Inflammatory macrophage (primary cell): ENCODE measurements around the gene VWCE.
"Not testable (repeated sequence)": the region's sequence is repeated elsewhere in the genome, so short reads cannot be mapped to it uniquely, and the experiment has no call there.

Source experiments
- DNase-seq, 2 donors: peaks; one replicate each; pipeline ENCODE4 v3.0.0-alpha.2; 2020 to 2022

VWCE gene

DNA sequence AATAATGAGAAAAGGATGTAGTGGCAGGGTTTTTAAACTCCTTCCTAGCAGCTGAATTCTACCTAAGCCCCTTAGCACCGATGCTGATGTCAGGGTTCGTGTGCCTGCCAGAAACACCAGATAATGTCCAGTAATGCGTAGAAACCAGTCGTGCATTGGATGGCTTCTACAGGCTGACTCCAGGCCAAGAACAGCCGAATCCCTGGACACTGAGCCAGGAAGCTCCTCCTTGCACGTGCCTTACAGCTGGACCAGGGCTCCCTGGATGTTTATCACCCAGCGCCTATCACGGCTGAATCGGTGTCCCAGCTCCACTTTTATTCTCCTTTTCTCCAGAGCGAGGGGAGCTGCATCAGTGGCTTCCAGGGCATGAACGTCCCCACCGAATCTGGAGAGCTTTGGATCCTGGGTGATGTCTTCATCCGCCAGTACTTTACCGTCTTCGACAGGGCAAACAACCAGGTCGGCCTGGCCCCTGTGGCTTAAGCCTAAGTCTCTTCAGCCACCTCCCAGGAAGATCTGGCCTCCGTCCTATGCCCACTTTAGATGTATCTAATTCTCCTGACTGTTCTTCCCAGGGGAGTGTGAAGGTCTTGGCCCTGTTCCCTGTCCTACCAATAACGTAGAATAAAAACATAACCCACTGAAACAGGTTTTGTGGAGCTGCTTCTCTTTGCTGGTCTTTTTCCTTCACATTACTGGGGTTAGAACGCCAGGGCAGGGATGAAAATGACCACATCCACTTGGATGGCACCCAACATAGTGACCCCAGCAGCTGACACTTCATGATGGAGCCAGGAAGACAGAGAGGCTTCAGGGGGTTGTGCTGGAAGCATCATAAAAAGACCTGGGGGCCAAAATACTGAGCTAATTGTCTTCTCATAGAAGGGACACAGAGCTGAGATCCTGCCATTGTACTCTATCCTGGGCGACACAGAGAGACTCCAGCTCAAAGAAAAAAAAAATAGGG is 44.0 kb downstream of the VWCE start:
- DNase-seq: not testable (repeated sequence)

DNA sequence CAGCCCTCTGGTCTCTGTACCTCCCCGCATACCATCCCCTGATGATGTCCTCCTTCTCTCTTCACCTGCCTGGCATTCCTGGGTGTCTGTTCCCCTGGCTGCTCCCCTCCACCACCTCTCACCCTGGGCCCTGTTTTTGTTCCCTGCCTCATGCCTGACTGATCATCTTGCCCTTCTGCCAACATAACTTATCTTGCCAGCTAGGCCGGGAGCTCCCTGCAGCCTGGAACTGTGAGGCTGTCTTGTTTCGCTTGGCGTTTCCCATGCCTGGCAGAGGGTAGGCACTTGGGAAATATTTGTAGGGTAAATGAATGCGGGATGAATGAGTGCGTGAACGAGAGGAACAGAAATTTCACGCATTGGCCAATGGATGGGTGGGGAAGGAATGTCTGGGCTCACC is 45.9 kb downstream of the VWCE start:
- not testable (repeated sequence) for DNase-seq

DNA sequence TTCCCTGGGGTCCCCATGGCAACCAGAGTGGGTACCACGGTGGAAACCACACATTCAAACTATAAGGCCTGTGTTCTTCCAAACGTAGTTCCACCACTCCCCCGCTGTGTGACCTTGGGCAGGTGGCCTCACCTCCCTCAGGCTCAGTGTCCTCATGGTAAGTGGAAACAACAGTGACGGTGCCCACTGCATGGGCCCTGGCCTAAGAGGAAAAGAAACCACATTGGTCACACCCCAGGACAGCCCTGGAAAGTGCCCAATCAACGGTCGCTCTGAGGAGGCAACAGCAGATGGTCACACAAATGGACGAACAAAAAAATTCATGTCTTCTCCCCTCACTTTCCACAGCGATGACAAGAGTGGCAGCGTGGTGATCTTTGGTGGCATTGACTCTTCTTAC is 47.0 kb downstream of the VWCE start:
- DNase-seq: not testable (repeated sequence)

DNA sequence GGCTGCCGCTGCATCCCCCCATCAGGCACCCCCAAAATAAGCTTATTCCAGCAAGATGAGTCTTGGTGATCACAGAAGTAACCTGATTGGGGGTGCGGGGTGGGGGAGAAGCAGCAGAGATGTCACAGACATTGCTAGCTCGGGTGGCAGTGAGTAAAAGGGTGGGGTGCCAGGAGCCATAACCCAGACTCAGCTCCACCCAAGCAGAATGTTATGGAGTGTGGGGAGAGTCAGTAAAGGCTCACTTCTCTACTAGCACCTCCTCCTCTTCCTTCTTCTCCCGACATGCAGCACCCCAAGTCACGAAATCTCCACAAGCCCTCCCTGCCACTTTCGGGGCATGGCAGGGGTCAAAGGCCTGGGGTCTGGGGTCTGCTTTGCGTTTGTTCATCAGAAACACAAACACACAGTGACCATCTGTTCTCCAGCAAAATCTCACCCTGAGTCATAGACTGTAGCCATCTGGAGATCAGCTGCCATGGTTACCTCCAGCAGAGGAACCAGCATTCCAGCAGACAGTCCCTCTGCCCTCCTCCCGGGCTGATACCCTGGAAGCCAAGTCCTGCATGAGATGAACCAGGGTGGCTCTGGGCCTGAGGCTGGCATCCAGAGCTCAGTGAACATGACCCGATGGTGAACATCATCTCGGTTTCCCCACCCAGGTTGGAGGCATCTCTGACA is 49.7 kb downstream of the VWCE start:
- DNase-seq: not testable (repeated sequence)

DNA sequence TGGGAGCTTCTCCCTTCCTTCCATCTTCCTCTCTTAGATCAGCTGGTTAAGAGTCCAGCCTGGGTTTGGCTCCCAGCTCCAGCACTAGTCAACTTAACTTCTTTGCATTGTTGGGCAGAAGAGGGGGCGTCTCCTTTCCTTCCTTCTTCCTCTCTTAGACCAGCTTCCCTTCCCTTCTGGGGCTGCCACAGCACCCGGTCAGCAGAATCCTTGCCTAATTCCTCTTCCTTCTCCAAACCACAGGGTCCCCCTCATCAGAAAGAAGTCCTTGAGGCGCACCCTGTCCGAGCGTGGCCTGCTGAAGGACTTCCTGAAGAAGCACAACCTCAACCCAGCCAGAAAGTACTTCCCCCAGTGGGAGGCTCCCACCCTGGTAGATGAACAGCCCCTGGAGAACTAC is 53.6 kb downstream of the VWCE start:
- not testable (repeated sequence) for DNase-seq

DNA sequence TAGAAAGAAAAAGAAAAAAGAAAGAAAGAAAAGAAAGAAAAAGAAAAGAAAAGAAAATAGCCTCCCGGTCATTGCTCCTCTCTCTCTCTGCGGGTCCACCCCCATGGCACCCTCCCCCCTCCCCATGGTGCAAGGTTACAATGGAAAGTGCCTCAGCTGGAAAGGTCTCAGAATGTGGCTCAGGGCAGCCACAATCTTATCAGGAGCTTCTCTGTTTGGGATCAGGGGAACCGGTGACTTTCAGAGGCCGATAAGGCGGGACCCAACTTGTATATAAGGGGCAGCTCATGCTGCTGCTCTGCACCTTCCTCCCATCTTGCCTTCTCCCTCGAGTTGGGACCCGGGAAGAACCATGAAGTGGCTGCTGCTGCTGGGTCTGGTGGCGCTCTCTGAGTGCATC is 54.2 kb downstream of the VWCE start, which contains the start of gene PGA5:
PGA5 (plus strand) TSS at position 301 of the 400 bp plus-strand sequence; CDS start at position 353, 52 bp downstream.
- not testable (repeated sequence) for DNase-seq

DNA sequence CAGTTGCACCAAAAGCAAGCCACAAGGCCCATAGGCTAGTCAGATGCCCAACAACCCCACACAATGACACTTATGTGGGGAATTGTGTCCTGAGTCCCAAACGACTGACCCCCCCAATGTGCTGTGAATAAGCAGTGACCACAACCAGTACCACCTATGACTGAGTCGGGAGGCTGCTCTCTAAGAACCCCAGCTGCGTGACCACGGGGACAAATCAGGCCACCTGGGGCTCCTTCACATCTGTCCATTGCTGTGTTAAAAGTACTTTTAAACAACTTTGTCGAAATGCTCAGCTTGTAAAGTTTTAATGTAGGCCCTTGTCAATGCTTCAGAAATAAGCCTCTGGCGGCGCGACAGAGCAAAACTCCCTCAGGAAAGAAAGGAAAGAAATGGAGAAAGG is 54.8 kb downstream of the VWCE start:
- not testable (repeated sequence) for DNase-seq

DNA sequence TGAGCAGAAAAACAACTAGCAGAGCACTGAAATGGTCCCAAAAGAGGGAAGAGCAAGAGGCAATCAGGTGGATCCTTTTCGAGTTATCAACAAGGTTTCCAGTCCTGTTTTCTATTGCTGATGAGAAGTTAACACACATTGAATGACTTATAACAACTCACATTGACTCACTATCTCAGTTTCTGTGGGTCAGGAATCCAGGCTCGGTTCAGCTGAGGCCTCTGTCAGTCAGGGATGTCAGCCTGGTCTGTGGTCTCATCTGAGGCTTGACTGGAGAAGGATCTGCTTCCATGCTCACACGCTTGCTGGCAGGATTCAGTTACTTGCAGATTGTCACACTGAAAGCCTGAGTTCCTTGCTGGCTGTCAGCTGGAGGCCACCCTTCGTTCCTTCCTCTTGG is 58.0 kb downstream of the VWCE start:
- not testable (repeated sequence) for DNase-seq

DNA sequence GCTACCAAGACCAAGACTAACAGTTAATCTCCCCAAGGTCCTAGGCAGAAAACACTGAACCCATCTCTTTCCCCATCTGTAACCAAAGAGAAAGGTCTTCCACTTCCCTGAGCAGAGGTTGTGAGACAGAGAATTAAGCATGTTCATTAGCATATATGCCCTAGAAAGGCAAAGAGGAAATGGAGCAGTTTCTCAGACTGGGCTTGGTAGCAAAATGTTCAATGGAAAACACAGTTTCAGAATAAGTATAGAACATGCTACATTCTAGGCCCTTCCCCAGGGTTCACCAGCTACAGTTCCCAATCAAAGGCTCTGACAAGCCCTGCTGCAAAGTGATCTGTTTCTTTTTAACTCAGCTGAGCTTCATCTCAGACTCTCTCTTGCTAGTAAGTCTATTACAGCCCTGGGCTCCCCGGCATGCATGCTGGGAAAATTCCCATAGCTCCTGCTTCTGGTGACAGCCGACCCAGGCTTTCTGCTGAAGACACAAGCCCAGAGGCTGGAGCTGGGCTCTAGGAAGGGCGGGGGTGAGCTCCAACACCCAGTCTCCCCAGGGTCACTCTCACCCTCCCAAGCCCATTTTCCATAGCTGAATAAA is 62.5 kb downstream of the VWCE start:
- DNase-seq: not testable (repeated sequence)

DNA sequence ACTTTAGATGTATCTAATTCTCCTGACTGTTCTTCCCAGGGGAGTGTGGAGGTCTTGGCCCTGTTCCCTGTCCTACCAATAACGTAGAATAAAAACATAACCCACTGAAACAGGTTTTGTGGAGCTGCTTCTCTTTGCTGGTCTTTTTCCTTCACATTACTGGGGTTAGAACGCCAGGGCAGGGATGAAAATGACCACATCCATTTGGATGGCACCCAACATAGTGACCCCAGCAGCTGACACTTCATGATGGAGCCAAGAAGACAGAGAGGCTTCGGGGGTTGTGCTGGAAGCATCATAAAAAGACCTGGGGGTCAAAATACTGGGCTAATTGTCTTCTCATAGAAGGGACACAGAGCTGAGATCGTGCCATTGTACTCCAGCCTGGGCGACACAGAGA is 63.5 kb downstream of the VWCE start:
- DNase-seq: not testable (repeated sequence)

DNA sequence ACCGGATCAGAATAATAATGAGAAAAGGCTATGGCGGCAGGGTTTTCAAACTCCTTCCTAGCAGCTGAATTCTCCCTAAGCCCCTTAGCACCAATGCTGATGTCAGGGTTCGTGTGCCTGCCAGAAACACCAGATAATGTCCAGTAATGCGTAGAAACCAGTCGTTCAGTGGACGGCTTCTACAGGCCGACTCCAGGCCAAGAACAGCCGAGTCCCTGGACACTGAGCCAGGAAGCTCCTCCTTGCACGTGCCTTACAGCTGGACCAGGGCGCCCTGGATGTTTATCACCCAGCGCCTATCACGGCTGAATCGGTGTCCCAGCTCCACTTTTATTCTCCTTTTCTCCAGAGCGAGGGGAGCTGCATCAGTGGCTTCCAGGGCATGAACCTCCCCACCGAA is 64.1 kb downstream of the VWCE start:
- DNase-seq: not testable (repeated sequence)

DNA sequence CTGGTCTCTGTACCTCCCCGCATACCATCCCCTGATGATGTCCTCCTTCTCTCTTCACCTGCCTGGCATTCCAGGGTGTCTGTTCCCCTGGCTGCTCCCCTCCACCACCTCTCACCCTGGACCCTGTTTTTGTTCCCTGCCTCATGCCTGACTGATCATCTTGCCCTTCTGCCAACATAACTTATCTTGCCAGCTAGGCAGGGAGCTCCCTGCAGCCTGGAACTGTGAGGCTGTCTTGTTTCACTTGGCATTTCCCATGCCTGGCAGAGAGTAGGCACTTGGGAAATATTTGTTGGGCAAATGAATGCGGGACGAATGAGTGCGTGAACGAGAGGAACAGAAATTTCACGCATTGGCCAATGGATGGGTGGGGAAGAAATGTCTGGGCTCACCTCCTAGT is 65.7 kb downstream of the VWCE start:
- DNase-seq: not testable (repeated sequence)

DNA sequence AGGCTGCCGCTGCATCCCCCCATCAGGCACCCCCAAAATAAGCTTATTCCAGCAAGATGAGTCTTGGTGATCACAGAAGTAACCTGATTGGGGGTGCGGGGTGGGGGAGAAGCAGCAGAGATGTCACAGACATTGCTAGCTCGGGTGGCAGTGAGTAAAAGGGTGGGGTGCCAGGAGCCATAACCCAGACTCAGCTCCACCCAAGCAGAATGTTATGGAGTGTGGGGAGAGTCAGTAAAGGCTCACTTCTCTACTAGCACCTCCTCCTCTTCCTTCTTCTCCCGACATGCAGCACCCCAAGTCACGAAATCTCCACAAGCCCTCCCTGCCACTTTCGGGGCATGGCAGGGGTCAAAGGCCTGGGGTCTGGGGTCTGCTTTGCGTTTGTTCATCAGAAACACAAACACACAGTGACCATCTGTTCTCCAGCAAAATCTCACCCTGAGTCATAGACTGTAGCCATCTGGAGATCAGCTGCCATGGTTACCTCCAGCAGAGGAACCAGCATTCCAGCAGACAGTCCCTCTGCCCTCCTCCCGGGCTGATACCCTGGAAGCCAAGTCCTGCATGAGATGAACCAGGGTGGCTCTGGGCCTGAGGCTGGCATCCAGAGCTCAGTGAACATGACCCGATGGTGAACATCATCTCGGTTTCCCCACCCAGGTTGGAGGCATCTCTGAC is 68.5 kb downstream of the VWCE start:
- not testable (repeated sequence) for DNase-seq

DNA sequence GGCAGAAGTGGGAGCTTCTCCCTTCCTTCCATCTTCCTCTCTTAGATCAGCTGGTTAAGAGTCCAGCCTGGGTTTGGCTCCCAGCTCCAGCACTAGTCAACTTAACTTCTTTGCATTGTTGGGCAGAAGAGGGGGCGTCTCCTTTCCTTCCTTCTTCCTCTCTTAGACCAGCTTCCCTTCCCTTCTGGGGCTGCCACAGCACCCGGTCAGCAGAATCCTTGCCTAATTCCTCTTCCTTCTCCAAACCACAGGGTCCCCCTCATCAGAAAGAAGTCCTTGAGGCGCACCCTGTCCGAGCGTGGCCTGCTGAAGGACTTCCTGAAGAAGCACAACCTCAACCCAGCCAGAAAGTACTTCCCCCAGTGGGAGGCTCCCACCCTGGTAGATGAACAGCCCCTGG is 72.4 kb downstream of the VWCE start:
- not testable (repeated sequence) for DNase-seq

DNA sequence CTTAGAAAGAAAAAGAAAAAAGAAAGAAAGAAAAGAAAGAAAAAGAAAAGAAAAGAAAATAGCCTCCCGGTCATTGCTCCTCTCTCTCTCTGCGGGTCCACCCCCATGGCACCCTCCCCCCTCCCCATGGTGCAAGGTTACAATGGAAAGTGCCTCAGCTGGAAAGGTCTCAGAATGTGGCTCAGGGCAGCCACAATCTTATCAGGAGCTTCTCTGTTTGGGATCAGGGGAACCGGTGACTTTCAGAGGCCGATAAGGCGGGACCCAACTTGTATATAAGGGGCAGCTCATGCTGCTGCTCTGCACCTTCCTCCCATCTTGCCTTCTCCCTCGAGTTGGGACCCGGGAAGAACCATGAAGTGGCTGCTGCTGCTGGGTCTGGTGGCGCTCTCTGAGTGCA is 73.1 kb downstream of the VWCE start, which contains the start of gene PGA4:
PGA4 (plus strand) TSS at position 301 of the 400 bp plus-strand sequence; CDS start at position 355, 54 bp downstream.
- DNase-seq: not testable (repeated sequence)

DNA sequence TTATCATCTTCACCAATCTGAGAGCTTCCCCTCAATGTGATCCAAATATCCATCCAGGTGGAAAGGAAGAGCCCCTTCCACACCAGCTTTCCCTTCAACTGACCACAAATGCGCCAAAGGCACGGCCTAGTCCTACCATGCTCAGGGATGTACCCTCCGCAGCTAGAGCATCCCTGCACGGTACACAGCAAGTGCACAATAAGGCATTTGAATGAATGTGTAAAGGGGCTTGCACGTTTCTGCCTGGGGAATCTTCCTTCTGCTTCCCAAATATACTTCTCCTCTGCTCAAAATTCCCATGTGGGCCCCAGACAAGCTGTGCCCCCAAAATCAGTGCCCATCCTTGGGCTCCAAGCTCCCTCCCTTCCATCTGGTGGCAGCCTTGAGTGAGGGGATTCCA is 76.1 kb downstream of the VWCE start:
- DNase-seq: not testable (repeated sequence)

DNA sequence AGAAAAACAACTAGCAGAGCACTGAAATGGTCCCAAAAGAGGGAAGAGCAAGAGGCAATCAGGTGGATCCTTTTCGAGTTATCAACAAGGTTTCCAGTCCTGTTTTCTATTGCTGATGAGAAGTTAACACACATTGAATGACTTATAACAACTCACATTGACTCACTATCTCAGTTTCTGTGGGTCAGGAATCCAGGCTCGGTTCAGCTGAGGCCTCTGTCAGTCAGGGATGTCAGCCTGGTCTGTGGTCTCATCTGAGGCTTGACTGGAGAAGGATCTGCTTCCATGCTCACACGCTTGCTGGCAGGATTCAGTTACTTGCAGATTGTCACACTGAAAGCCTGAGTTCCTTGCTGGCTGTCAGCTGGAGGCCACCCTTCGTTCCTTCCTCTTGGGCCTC is 76.8 kb downstream of the VWCE start:
- DNase-seq: not testable (repeated sequence)

DNA sequence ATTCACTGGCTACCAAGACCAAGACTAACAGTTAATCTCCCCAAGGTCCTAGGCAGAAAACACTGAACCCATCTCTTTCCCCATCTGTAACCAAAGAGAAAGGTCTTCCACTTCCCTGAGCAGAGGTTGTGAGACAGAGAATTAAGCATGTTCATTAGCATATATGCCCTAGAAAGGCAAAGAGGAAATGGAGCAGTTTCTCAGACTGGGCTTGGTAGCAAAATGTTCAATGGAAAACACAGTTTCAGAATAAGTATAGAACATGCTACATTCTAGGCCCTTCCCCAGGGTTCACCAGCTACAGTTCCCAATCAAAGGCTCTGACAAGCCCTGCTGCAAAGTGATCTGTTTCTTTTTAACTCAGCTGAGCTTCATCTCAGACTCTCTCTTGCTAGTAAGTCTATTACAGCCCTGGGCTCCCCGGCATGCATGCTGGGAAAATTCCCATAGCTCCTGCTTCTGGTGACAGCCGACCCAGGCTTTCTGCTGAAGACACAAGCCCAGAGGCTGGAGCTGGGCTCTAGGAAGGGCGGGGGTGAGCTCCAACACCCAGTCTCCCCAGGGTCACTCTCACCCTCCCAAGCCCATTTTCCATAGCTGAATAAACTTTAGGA is 81.3 kb downstream of the VWCE start:
- DNase-seq: not testable (repeated sequence)

DNA sequence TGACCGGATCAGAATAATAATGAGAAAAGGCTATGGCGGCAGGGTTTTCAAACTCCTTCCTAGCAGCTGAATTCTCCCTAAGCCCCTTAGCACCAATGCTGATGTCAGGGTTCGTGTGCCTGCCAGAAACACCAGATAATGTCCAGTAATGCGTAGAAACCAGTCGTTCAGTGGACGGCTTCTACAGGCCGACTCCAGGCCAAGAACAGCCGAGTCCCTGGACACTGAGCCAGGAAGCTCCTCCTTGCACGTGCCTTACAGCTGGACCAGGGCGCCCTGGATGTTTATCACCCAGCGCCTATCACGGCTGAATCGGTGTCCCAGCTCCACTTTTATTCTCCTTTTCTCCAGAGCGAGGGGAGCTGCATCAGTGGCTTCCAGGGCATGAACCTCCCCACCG is 82.9 kb downstream of the VWCE start:
- not testable (repeated sequence) for DNase-seq

DNA sequence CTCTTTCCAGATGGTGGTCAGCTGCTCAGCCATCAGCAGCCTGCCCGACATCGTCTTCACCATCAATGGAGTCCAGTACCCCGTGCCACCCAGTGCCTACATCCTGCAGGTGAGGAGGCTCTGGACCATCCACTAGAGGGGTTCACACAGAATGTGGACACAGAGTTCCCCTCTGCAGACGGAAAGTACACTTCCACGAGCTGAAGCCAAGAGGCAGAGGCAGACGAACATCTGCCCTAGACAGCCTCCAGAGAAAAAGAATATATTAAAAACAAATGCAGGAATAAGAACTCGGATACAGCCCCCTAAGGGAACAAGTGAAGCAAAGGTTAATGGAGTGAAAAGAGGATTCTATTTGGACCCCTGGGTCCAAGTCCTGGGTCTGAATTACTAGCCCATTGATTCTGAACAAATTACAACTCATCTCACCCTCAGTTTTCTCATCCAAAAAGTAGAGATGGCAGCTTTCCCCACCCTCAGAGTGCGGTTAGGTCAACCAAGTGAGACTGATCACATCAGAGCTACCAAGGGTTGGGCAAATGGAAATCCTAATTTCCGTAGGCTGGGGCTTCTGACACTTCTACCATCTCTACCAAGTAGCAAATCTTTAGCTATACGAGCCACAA is 83.7 kb downstream of the VWCE start:
- DNase-seq: not testable (repeated sequence)

DNA sequence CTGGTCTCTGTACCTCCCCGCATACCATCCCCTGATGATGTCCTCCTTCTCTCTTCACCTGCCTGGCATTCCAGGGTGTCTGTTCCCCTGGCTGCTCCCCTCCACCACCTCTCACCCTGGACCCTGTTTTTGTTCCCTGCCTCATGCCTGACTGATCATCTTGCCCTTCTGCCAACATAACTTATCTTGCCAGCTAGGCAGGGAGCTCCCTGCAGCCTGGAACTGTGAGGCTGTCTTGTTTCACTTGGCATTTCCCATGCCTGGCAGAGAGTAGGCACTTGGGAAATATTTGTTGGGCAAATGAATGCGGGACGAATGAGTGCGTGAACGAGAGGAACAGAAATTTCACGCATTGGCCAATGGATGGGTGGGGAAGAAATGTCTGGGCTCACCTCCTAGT is 84.5 kb downstream of the VWCE start:
- not testable (repeated sequence) for DNase-seq
